ENCODE results near the gene SLC4A1AP. TPM values are rescaled to one million over a fixed set of nuclear protein-coding genes. Genes with fewer than 3 reads are reported as not detected.
A peak's percentile ranks its signal among the peaks of the same experiment; 100 is the strongest.
"Not testable (repeated sequence)": the region's sequence is repeated elsewhere in the genome, so short reads cannot be mapped to it uniquely, and the experiment has no call there.

Gene SLC4A1AP, protein sequence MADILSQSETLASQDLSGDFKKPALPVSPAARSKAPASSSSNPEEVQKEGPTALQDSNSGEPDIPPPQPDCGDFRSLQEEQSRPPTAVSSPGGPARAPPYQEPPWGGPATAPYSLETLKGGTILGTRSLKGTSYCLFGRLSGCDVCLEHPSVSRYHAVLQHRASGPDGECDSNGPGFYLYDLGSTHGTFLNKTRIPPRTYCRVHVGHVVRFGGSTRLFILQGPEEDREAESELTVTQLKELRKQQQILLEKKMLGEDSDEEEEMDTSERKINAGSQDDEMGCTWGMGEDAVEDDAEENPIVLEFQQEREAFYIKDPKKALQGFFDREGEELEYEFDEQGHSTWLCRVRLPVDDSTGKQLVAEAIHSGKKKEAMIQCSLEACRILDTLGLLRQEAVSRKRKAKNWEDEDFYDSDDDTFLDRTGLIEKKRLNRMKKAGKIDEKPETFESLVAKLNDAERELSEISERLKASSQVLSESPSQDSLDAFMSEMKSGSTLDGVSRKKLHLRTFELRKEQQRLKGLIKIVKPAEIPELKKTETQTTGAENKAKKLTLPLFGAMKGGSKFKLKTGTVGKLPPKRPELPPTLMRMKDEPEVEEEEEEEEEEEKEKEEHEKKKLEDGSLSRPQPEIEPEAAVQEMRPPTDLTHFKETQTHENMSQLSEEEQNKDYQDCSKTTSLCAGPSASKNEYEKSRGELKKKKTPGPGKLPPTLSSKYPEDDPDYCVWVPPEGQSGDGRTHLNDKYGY
- 10 to 100 TPM; 18.2 to 18.7 TPM for total RNA-seq
- 44.1 to 71.6 reads per million in 2 donors for total RNA-seq

DNA sequence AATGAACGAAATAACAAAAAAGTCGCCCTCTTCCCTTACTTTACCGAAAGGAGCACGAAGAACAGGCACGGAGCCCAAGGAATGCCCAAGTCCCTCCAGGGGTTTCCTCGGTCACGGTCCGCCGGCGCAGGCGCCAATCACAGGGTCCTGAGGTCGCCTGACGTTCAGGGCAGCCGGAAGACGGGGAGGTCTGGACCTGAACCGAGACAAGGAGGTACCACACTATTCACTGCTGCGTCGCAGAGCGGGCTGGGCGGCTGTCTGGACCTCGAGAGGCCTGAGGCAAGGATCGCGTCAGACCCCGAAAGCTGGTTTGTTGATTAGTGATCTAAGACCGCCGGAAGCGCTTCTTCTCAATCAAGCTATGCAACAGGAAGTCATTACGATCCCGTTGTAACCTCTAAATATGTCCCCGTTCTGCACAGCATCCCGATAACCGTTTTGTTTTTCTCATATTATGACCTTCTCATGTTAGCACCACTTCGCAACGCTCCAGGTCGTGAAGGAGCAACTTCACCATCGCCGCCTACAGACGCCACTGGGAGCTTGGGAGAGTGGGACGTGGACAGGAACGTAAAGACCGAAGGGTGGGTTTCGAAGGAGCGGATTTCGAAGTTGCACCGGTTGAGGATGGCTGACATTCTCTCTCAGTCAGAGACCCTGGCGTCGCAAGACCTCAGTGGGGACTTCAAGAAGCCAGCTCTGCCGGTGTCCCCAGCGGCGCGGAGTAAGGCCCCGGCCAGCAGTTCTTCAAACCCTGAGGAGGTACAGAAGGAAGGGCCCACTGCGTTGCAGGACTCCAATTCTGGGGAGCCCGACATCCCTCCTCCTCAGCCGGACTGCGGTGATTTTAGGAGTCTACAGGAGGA, at the start of gene SLC4A1AP, which contains the start of gene SUPT7L:
SLC4A1AP (plus strand) TSS at position 605 of the 869 bp plus-strand sequence; CDS start at position 631, 26 bp downstream.
SUPT7L (minus strand) TSS at position 330 of the 869 bp plus-strand sequence. CDS start 1,422 bp downstream, outside the sequence.
- no peaks in the 10 kb centered on the region for H3K9me3 ChIP-seq (ENCODE audit: control insufficient read depth, low read length, poor library complexity, severe bottlenecking)
- H3K27me3 Mint-ChIP-seq: no peaks in the 10 kb centered on the region
- ATAC-seq (peak; percentile 81), DNase-seq (peak; percentile 55 to 64 (median 58))
- H3K27ac Mint-ChIP-seq: peak within 1 kb of the TSS; percentile 100
- peaks cover 12% of the 10 kb centered on the region for H3K36me3 Mint-ChIP-seq (ENCODE audit: low read depth)
- H3K4me1 Mint-ChIP-seq: peaks cover 34% of the 10 kb centered on the region
- H3K4me3 Mint-ChIP-seq: peak within 1 kb of the TSS; percentile 99

- H3K9me3 ChIP-seq (ENCODE audit: control insufficient read depth, low read length, poor library complexity, severe bottlenecking): no peaks in the 10 kb centered on the region
- peaks cover 5% of the 10 kb centered on the region for H3K4me1 Mint-ChIP-seq
- ATAC-seq: no peak
- no peak overlapping the region for H3K4me3 Mint-ChIP-seq
- H3K27ac Mint-ChIP-seq: no peak overlapping the region
- H3K27me3 Mint-ChIP-seq: no peaks in the 10 kb centered on the region
- DNase-seq: no peak
- peaks cover 16% of the 10 kb centered on the region for H3K36me3 Mint-ChIP-seq (ENCODE audit: low read depth)
These were observed 49.7 kb upstream of the SLC4A1AP start for GRCh38 chr2:27613985-27614384.

- no peak for DNase-seq
- no peak overlapping the region for H3K4me3 Mint-ChIP-seq
These were observed 48.4 kb upstream of the SLC4A1AP start for GRCh38 chr2:27615316-27615715.

GRCh38 chr2:27621524-27621923, 42.2 kb upstream of the SLC4A1AP start:
- ATAC-seq: no peak
- DNase-seq: no peak
- peaks cover 16% of the 10 kb centered on the region for H3K36me3 Mint-ChIP-seq (ENCODE audit: low read depth)
- peaks cover 2% of the 10 kb centered on the region for H3K4me1 Mint-ChIP-seq
- H3K27ac Mint-ChIP-seq: no peak overlapping the region
- H3K9me3 ChIP-seq (ENCODE audit: control insufficient read depth, low read length, poor library complexity, severe bottlenecking): no peaks in the 10 kb centered on the region
- H3K27me3 Mint-ChIP-seq: no peaks in the 10 kb centered on the region
- H3K4me3 Mint-ChIP-seq: no peak overlapping the region

More at GRCh38 chr2:27615316-27615715, 48.4 kb upstream of the SLC4A1AP start:
- H3K27me3 Mint-ChIP-seq: no peaks in the 10 kb centered on the region
- no peaks in the 10 kb centered on the region for H3K9me3 ChIP-seq (ENCODE audit: control insufficient read depth, low read length, poor library complexity, severe bottlenecking)
- no peak for ATAC-seq
- H3K36me3 Mint-ChIP-seq (ENCODE audit: low read depth): peaks cover 16% of the 10 kb centered on the region
- no peak overlapping the region for H3K27ac Mint-ChIP-seq
- H3K4me1 Mint-ChIP-seq: peaks cover 5% of the 10 kb centered on the region

GRCh38 chr2:27622921-27623384, 40.7 kb upstream of the SLC4A1AP start:
- DNase-seq (no peak), ATAC-seq (no peak)
- H3K9me3 ChIP-seq (ENCODE audit: control insufficient read depth, low read length, poor library complexity, severe bottlenecking): no peaks in the 10 kb centered on the region
- Mint-ChIP-seq H3K27me3 (no peaks in the 10 kb centered on the region), H3K4me1 (peaks cover 8% of the 10 kb centered on the region), H3K27ac (peak overlapping the region; percentile 65), H3K36me3 (ENCODE audit: low read depth) (peaks cover 9% of the 10 kb centered on the region), H3K4me3 (no peak overlapping the region)

GRCh38 chr2:27624943-27625342, 38.7 kb upstream of the SLC4A1AP start:
- peaks cover 8% of the 10 kb centered on the region for H3K4me1 Mint-ChIP-seq
- H3K27me3 Mint-ChIP-seq: no peaks in the 10 kb centered on the region
- peaks cover 7% of the 10 kb centered on the region for H3K36me3 Mint-ChIP-seq (ENCODE audit: low read depth)
- ATAC-seq (no peak), DNase-seq (no peak)
- H3K4me3 Mint-ChIP-seq: no peak overlapping the region
- peak overlapping the region; percentile 65 for H3K27ac Mint-ChIP-seq
- H3K9me3 ChIP-seq (ENCODE audit: control insufficient read depth, low read length, poor library complexity, severe bottlenecking): no peaks in the 10 kb centered on the region

DNA sequence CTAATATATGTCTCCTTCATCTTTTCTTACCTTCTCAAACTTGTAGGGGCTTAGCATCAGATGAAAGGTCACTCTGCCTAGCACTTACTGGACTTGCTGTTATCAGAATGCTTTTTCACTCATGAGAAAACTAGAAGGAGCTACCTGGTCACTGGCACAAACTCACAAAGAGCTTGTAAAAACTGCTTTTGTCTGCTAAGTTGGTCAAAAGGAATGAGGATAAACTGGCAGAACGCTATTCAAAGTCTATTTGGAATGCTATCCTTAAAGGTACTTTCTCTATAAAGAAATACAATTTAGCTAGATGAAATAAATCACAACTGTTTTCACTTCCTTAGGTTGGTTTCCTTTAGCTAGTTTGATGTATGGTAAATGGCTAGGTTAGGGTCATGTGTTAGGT, 37.4 kb upstream of the SLC4A1AP start:
- not testable (repeated sequence) for H3K36me3 Mint-ChIP-seq (ENCODE audit: low read depth); DNase-seq; H3K27me3 Mint-ChIP-seq; H3K9me3 ChIP-seq (ENCODE audit: control insufficient read depth, low read length, poor library complexity, severe bottlenecking); ATAC-seq; H3K27ac Mint-ChIP-seq; H3K4me3 Mint-ChIP-seq
- H3K4me1 Mint-ChIP-seq: peaks cover 13% of the 10 kb centered on the region

GRCh38 chr2:27626921-27627320, 36.8 kb upstream of the SLC4A1AP start:
- ATAC-seq; H3K27ac Mint-ChIP-seq; H3K4me3 Mint-ChIP-seq; H3K9me3 ChIP-seq (ENCODE audit: control insufficient read depth, low read length, poor library complexity, severe bottlenecking); H3K36me3 Mint-ChIP-seq (ENCODE audit: low read depth); H3K27me3 Mint-ChIP-seq; DNase-seq: not testable (repeated sequence)
- H3K4me1 Mint-ChIP-seq: peaks cover 14% of the 10 kb centered on the region

GRCh38 chr2:27627963-27628766, 35.5 kb upstream of the SLC4A1AP start:
- Mint-ChIP-seq H3K4me1 (peaks cover 17% of the 10 kb centered on the region), H3K27me3 (no peaks in the 10 kb centered on the region), H3K36me3 (ENCODE audit: low read depth) (peaks cover 2% of the 10 kb centered on the region), H3K27ac (no peak overlapping the region), H3K4me3 (no peak overlapping the region)
- no peaks in the 10 kb centered on the region for H3K9me3 ChIP-seq (ENCODE audit: control insufficient read depth, low read length, poor library complexity, severe bottlenecking)
- DNase-seq (no peak), ATAC-seq (peak; percentile 27)

GRCh38 chr2:27628767-27629709, 34.7 kb upstream of the SLC4A1AP start, which contains the start of the genes CCDC121 and GPN1:
TSS of gene CCDC121 (minus strand) at chr2:27629012. CDS start at chr2:27627799, 1,213 bp downstream.
TSS of gene GPN1 (plus strand) at chr2:27629050. CDS start at chr2:27629059, 9 bp downstream.
- H3K27ac Mint-ChIP-seq: no peak within 1 kb of the TSS

DNA sequence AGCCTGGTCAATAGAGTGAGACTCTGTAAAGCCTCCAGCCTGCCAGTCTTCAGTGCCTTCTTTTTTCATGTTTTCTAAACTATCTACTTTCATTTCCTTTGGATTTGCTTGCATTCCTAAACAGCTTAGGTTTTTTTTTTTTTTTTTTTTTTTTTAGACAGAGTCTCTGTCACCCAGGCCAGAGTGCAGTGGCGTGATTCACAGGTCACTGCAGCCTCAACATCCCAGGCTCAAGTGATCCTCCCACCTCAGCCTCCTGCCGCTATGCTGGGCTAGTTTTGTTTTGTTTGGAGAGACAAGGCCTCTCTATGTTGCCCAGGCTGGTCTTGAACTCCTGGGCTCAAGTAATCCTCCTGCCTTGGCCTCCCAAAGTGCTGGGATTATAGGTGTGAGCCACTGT, 33.4 kb upstream of the SLC4A1AP start:
- not testable (repeated sequence) for DNase-seq; ATAC-seq; H3K4me3 Mint-ChIP-seq; H3K9me3 ChIP-seq (ENCODE audit: control insufficient read depth, low read length, poor library complexity, severe bottlenecking); H3K27me3 Mint-ChIP-seq; H3K27ac Mint-ChIP-seq
- H3K4me1 Mint-ChIP-seq: peaks cover 24% of the 10 kb centered on the region
- peaks cover 11% of the 10 kb centered on the region for H3K36me3 Mint-ChIP-seq (ENCODE audit: low read depth)

More at GRCh38 chr2:27628767-27629709, 34.7 kb upstream of the SLC4A1AP start, which contains the start of the genes CCDC121 and GPN1:
- DNase-seq: peak; percentile 85 to 92 (median 85)
- ATAC-seq: peak; percentile 99
- Mint-ChIP-seq H3K36me3 (ENCODE audit: low read depth) (peaks cover 5% of the 10 kb centered on the region), H3K4me1 (peaks cover 19% of the 10 kb centered on the region), H3K4me3 (no peak within 1 kb of the TSS), H3K27me3 (no peaks in the 10 kb centered on the region)
- H3K9me3 ChIP-seq (ENCODE audit: control insufficient read depth, low read length, poor library complexity, severe bottlenecking): no peaks in the 10 kb centered on the region
